NCI-H128 (cell line): ENCODE measurements around the gene MARK4.
"Not testable (repeated sequence)": the region's sequence is repeated elsewhere in the genome, so short reads cannot be mapped to it uniquely, and the experiment has no call there.

Experiments
- DNase-seq: peaks from one replicate; lab custom pipeline; 2025; ENCODE audit not compliant: unreplicated experiment; lab: John Stamatoyannopoulos, UW

MARK4 gene

GRCh38 chr19:45334881-45335280, 83.8 kb downstream of the MARK4 start:
- not testable (repeated sequence) for DNase-seq

- no peak for DNase-seq
Measured at GRCh38 chr19:45336696-45337251, 85.7 kb downstream of the MARK4 start.

GRCh38 chr19:45339629-45340028, 88.6 kb downstream of the MARK4 start:
- DNase-seq, result no peak

- peak; percentile 22 for DNase-seq
Measured at GRCh38 chr19:45340232-45340898, 89.3 kb downstream of the MARK4 start, which contains the start of gene KLC3. TSS of gene KLC3 (plus strand) at chr19:45340750. CDS start at chr19:45345542, 4,792 bp downstream.

GRCh38 chr19:45340899-45341453, 89.9 kb downstream of the MARK4 start:
- no peak for DNase-seq

- no peak for DNase-seq
Measured at GRCh38 chr19:45342911-45343310, 91.8 kb downstream of the MARK4 start.

GRCh38 chr19:45344621-45345505, 93.8 kb downstream of the MARK4 start:
- no peak for DNase-seq

- DNase-seq, result no peak
Measured at GRCh38 chr19:45345506-45345860, 94.4 kb downstream of the MARK4 start.

GRCh38 chr19:45346449-45346848, 95.4 kb downstream of the MARK4 start:
- DNase-seq, result no peak

- no peak for DNase-seq
Measured at GRCh38 chr19:45347570-45348366, 96.7 kb downstream of the MARK4 start.

GRCh38 chr19:45348367-45349125, 97.5 kb downstream of the MARK4 start:
- no peak for DNase-seq

GRCh38 chr19:45349126-45349415, 98.0 kb downstream of the MARK4 start:
- DNase-seq, result no peak

GRCh38 chr19:45349430-45349941, 98.4 kb downstream of the MARK4 start:
- no peak for DNase-seq

GRCh38 chr19:45350477-45351058, 99.5 kb downstream of the MARK4 start:
- DNase-seq, result no peak

GRCh38 chr19:45351401-45351952, 100.4 kb downstream of the MARK4 start:
- DNase-seq, result no peak

- no peak for DNase-seq
Measured at GRCh38 chr19:45352062-45352461, 101.0 kb downstream of the MARK4 start.

GRCh38 chr19:45352471-45352870, 101.4 kb downstream of the MARK4 start:
- DNase-seq, result no peak

GRCh38 chr19:45352914-45353796, 102.1 kb downstream of the MARK4 start:
- DNase-seq, result no peak
